ENCODE data around the gene PRR20E. TPM values are rescaled to one million over a fixed set of nuclear protein-coding genes. Genes with fewer than 3 reads are reported as not detected.
"Not testable (repeated sequence)": the region's sequence is repeated elsewhere in the genome, so short reads cannot be mapped to it uniquely, and the experiment has no call there.

The PRR20E gene
- total RNA-seq, 1 experiment from 2014 or later, result not detected

- H3K27me3 Mint-ChIP-seq (ENCODE audit: low read depth); H3K36me3 Mint-ChIP-seq; H3K4me3 Mint-ChIP-seq; ATAC-seq; DNase-seq (ENCODE audit: low spot score); CTCF ChIA-PET; POLR2A ChIA-PET; H3K9me3 Mint-ChIP-seq; H3K4me1 Mint-ChIP-seq; H3K27ac Mint-ChIP-seq: not testable (repeated sequence)
Observed at GRCh38 chr13:57139781-57140180, 27.2 kb upstream of the PRR20E start.

- H3K9me3 Mint-ChIP-seq; H3K4me1 Mint-ChIP-seq; CTCF ChIA-PET; POLR2A ChIA-PET; H3K27me3 Mint-ChIP-seq (ENCODE audit: low read depth); DNase-seq (ENCODE audit: low spot score); H3K27ac Mint-ChIP-seq; H3K36me3 Mint-ChIP-seq; ATAC-seq; H3K4me3 Mint-ChIP-seq: not testable (repeated sequence)
Observed at GRCh38 chr13:57140235-57140968, 26.6 kb upstream of the PRR20E start, which contains the start of gene PRR20A. PRR20A (plus strand) TSS chr13:57140918; CDS start chr13:57141305, 387 bp downstream.

GRCh38 chr13:57147188-57147587 lies 19.8 kb upstream of the PRR20E start, which contains the start of gene PRR20B:
PRR20B (plus strand) TSS chr13:57147488; CDS start chr13:57147875, 387 bp downstream.
- H3K36me3 Mint-ChIP-seq; DNase-seq (ENCODE audit: low spot score): not testable (repeated sequence)

GRCh38 chr13:57148106-57148505 lies 18.9 kb upstream of the PRR20E start:
- H3K4me1 Mint-ChIP-seq; POLR2A ChIA-PET; H3K36me3 Mint-ChIP-seq; H3K9me3 Mint-ChIP-seq; H3K27me3 Mint-ChIP-seq (ENCODE audit: low read depth); H3K4me3 Mint-ChIP-seq; DNase-seq (ENCODE audit: low spot score); ATAC-seq; H3K27ac Mint-ChIP-seq; CTCF ChIA-PET: not testable (repeated sequence)

More at GRCh38 chr13:57147188-57147587, 19.8 kb upstream of the PRR20E start, which contains the start of gene PRR20B:
- H3K9me3 Mint-ChIP-seq; H3K4me3 Mint-ChIP-seq; H3K4me1 Mint-ChIP-seq; H3K27ac Mint-ChIP-seq; ATAC-seq; H3K27me3 Mint-ChIP-seq (ENCODE audit: low read depth); CTCF ChIA-PET; POLR2A ChIA-PET: not testable (repeated sequence)

- H3K4me1 Mint-ChIP-seq; H3K4me3 Mint-ChIP-seq; CTCF ChIA-PET; H3K27me3 Mint-ChIP-seq (ENCODE audit: low read depth); POLR2A ChIA-PET; ATAC-seq; H3K36me3 Mint-ChIP-seq; DNase-seq (ENCODE audit: low spot score); H3K27ac Mint-ChIP-seq; H3K9me3 Mint-ChIP-seq: not testable (repeated sequence)
Observed at GRCh38 chr13:57153761-57154160, 13.2 kb upstream of the PRR20E start, which contains the start of gene PRR20C. PRR20C (plus strand) TSS chr13:57154061; CDS start chr13:57154448, 387 bp downstream.

- CTCF ChIA-PET; H3K4me1 Mint-ChIP-seq; H3K36me3 Mint-ChIP-seq; H3K27me3 Mint-ChIP-seq (ENCODE audit: low read depth); POLR2A ChIA-PET; H3K9me3 Mint-ChIP-seq; ATAC-seq; H3K27ac Mint-ChIP-seq; H3K4me3 Mint-ChIP-seq; DNase-seq (ENCODE audit: low spot score): not testable (repeated sequence)
Observed at GRCh38 chr13:57160332-57160731, 6.7 kb upstream of the PRR20E start, which contains the start of gene PRR20D. PRR20D (plus strand) TSS chr13:57160632; CDS start chr13:57161019, 387 bp downstream.

- Mint-ChIP-seq H3K27ac (no peak overlapping the region), H3K36me3 (no peaks in the 10 kb centered on the region), H3K9me3 (no peaks in the 10 kb centered on the region), H3K4me3 (no peak overlapping the region), H3K4me1 (peaks cover 5% of the 10 kb centered on the region), H3K27me3 (ENCODE audit: low read depth) (no peaks in the 10 kb centered on the region)
- TF ChIP-seq JAZF1 (CRISPR knock-in tag; IDR thresholded peaks at IDR 0.05) (no peak), ZNF263 (CRISPR knock-in tag; IDR thresholded peaks at IDR 0.05; ENCODE audit: low read depth) (no peak), SMAD3 (CRISPR knock-in tag; IDR thresholded peaks at IDR 0.05; ENCODE audit: borderline replicate concordance) (no peak), E2F4 (CRISPR knock-in tag; IDR thresholded peaks at IDR 0.05; ENCODE audit: borderline replicate concordance, low read depth) (no peak), CBFB (CRISPR knock-in tag; IDR thresholded peaks at IDR 0.05; ENCODE audit: low read depth) (no peak), ZMAT4 (CRISPR knock-in tag; IDR thresholded peaks at IDR 0.05) (no peak), ATF1 (CRISPR knock-in tag; IDR thresholded peaks at IDR 0.05) (no peak)
- ATAC-seq, result no peak
- DNase-seq (ENCODE audit: low spot score), result no peak
- POLR2A ChIA-PET, result no interaction called here
- CTCF ChIA-PET, result no interaction called here
Observed at GRCh38 chr13:57191667-57192066, 24.7 kb downstream of the PRR20E start.
